ENCODE measurements around the gene THADA.

GRCh38 chr2:43423941-43424261 lies 171.9 kb downstream of the THADA start:
- TF ChIP-seq CTCF (optimal IDR thresholded peaks at IDR 0.05 in 1 of 3, IDR thresholded peaks at IDR 0.05 in 1 of 3, conservative IDR thresholded peaks at IDR 0.05 in 1 of 3; ENCODE audit: extremely low read depth in 1 of 3, insufficient read depth in 2 of 3, low read length in 3 of 3) (no peak), EZH2 (IDR thresholded peaks at IDR 0.05; ENCODE audit: low read length) (no peak)

Data from keratinocyte (primary cell).